NCI-H524 treated with DMSO at 0.1 percent for 48 hours (cell line): ENCODE data around the gene RASSF1.
A peak's percentile ranks its signal among the peaks of the same experiment; 100 is the strongest.

Experiments
- DNase-seq: peaks from one replicate; lab custom pipeline; 2025; lab: John Stamatoyannopoulos, UW

The RASSF1 gene

DNA sequence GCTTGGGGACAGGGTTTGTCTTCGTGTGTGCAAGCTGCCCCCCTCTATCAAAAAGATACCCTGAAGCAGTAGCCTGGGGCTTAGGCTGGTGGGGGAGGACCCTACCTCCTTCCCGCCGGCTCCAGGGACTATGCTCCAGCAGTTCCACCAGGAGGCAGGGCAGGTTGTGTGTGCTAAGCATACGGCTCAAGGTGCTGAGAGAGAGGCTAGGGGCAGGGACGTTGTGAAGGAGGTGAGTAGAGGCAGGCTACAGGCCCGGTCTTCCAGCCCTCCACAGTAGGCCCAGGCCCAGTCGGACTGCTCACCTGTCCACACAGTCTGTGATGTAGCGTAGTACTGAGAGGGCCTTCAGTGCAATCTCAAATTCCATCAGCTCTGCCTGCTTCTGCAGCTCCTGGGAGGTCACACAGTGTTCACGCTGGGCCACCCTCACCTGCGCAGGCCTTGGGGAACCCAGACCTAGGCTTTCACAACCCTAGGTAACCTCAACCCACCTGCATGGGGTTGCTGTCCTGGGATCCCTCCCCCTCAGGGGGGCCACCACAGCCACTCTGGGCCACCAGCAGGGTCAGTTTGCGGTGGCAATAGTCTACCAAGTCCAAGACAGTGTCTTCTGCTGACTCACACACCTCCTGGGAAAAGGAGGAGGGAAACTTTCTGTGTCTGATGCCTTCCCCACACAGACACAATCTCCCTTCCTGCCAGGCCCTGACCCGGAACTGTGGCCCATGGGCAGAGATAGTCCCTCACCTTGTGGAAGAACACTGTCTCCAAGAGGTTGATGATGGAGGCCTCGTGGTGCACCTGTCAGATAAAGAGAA is 2.4 kb upstream of the RASSF1 start:
- DNase-seq = no peak

DNA sequence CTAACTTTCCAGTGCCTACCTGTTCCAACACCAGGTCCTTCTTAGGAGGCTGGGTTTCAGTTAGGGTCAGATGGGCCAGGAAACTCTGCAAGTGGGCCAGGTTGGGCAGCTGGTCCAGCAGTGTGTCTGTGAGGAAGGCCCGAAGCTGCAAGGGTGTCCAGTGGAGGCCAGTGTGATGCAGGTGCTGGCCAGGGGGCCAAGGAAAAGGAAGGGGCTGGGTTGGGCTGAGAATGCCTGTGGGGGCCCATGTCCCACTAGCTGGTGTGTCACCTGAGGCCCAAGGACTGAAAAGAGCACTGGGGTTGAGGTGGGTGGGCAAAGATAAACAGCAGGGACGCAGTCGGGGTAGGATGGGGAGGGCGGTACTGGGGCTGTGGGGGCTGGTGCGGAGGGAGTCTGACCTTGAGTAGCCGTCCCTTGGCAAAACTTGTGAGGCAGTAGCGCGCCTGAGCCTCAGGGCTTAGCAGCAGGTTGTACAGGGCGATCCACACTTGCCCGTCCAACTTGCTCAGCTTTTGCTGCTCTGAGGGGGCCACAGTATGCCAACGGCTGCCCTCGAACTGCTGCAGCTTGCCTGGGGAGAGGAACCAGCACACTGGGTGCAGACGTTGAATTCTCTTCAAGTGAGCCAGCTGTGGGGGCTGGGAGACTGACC is 1.5 kb upstream of the RASSF1 start:
- DNase-seq = no peak

DNA sequence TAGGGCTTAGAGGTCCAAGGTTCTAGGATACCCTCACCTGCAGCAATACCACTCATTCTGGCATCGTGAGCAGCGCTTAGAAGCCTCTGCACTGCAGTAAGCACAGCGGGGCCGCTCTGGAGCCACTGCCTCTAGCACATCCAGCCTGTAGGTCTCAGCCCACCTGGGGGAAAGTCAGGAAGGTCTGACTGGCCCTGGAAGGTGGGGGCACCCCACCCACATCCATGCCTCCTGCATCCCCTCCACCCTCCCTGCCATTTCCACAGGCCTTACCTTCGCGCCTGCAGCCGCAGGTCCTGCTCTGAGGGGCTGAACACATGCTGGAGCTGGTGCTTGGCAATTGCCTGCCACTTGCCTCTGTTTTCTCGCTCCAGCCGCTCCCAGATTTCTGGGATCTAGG is 901 bp upstream of the RASSF1 start:
- no peak for DNase-seq

DNA sequence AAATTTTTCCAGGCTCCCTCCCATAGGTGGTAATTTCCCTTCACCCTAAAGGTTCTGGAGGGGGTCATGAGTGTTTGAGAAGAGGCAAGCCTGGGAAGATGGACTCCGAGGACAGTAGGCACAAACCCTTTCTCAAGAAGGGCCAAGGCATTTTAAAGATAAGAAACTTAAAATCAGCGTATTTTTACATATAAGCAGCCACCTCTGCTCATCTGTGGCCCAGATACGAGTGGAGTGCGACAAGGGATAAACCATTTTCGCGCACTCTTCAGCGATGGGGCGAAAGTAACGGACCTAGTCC is 539 bp downstream of the RASSF1 start:
- DNase-seq = no peak

DNA sequence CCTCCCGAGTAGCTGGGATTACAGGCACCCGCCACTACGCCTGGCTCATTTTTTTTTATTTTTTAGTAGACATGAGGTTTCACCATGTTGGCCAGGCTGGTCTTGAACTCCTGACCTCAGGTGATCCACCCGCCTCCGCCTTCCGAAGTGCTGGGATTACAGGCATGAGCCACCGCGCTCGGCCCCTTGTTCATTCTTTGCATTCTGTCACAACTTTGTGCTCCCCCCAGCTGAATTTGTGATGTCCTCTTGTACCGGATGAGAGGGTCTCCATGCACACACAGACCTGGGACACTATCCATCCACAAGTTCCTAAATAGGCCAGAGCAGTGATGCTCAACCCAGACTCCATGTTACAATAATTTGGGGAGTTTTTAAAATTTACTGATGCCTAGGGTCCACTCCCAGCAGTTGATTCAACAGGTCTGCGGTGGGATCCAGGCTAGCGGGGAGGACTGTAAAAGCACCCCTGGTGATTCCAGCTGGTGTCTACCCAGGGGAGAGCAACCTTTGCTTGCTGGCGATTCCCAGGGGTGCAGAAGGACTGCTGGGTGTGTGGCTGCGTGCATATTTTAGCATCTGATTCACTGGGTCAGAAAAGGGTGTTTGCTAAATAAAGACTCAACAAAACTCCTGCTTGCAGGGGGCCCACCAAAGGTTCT is 1.0 kb downstream of the RASSF1 start:
- DNase-seq = no peak

DNA sequence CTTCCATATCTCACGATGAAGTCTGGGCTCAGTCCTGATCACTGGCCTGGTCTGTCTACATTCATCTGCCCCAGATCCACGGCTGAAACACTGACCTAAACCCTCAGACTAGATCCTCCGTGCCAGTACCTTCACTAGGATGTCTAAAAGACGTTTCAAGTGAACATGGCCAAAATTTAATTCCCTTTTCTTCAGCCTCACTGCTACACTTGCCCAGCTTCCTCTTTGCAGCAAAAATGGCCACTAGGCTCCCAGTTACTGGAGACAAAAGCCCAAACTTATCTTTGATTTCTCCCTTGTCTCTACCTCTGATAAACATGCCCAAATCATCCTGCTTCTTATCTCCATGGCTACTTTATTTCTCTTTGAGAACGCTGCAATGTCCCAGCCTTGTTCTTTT is 1.7 kb downstream of the RASSF1 start:
- no peak for DNase-seq

DNA sequence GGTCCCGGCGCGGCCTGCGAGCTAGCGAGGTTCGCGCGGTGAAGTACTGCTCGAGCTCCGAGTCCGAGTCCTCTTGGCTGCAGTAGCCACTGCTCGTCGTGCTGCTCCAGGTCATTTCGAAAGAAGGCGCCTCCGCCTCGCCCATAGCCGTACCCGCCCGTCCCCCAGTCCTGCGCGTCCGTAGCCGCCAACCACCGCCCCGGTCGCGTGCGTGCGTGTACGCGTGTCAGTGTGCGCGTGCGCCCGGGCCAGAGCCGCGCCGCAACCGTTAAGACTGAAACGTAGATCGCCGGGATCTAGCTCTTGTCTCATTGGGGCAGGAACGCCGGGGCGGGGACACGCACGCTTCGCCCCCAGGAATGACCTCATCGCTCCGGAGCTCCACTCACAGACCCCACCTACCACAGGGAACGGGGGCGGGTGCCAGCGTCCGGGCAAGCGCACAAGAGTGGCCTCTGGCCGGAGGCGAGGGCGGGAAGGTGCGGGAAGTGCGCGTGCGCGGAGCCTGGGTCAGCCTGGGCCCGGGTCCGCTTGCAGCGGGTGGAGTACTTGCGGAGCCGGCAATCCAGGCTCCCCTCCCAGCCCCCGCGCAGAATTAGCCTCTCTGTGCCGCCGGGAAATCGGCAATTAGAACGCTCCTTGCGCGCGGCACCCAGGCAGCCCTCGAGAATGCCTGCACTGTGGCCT is 3.3 kb downstream of the RASSF1 start:
- peak; percentile 90 for DNase-seq

DNA sequence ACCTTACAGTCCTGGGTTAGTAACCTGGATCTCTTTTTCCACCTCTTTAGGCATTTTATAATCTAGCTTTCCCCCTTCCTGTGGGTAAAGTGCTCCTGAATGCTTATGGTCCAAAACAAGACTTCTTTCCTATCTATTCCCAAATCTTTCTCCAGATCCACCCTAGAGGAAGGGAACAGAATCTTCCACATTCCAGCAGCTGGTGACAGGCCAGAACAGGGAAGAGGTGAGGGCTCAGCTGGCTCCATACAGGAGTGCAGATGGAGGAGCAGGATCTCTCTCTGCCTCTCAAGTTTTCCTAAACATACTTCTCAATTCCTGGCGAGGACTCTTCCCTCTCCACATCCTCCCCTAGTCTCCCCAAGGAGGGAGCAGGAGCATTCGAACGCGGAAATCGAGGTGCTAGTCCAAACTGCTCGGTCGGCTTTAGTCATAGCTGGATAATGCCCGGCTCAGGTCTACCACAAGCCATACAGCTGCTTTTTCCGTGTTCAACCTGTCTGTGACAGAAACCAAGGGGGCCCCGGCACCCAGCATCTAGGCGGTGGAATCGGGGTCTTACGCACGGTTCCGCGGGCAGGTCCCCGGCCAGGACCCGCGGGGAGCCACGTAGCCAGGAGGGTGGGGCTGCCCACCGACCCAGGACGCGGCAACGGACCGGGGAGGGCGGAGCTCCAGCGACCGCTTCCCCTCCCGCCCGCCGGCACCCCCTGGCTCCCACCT is 4.0 kb downstream of the RASSF1 start:
- no peak for DNase-seq

DNA sequence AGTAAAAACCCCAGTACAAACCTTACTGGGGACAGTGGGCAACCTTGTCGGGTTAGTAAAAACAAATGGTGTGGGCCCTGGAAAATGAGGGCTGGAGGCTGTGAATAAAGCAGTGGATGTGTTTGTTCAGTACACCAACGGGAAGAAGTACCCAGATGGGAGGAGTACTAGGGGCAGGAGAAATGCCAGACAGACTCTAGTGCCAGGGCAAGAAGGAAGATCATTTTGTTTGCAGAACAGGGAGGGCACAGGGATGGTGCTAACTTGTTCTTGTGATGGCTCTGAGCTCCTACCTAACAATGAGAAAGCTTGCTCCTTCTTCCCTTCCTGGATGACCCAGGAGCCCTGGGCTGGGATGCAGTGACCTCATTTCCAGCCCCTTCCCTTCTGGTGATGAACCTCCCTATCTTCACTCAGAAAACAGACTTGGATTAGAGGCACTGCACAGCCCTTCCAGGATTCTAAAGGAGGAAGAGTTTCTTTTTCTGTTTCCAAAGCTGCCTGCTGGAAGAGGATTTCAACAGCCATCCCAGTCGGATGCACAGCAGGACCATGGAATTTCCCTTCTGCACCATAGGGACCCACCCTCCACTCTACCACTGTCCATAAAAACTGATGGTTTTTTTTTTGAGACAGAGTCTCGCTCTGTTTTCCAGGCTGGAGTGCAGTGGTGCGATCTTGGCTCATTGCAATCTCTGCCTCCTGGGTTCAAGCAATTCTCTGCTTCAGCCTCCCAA is 6.1 kb downstream of the RASSF1 start:
- no peak for DNase-seq

DNA sequence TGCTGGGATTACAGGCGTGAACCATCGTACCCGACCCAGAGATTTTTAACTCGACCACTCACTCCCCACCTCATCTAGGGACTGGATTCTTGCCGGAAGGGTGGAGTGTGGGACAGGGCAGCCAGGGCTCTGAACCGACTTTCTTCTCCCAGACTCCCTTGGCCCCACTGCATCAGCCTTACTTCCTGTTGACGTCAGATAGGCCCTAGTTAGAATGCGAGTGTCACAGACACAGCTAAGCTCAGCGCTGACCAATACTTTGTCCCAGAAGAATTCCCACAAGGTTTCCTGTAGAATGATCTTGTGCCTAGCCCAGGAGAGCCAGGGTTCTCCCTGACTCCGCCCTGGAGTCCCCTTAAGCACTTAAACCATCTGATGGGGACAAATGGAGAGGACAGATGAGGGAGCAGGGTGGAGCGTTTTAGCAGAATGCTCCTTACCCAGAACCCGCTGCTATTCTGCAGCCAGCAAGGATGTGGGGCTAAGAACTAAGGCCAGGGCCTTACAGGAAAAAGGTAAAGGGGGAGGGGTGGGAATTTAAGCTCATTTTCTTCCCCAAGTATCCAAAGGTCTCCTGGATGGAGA is 6.8 kb downstream of the RASSF1 start:
- DNase-seq = no peak

DNA sequence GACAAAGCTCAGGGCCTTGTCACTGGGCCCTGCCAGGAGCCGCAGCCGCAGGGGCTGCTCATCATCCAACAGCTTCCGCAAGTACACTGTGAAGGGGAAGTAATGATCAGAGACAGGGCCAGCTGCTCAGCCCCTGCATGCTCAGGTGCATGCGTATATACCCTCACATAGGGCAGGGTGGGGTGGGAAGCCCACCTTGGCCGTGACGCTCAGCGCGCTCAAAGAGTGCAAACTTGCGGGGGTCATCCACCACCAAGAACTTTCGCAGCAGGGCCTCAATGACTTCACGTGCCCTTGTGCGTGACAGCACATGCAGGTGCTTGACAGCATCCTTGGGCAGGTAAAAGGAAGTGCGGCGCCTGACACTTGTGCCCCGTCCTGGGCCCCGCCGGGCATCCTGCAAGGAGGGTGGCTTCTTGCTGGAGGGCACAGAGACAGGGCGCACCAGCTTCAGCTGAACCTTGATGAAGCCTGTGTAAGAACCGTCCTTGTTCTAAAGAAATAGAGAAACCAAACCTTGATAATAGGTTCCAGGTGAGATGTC is 9.2 kb downstream of the RASSF1 start:
- no peak for DNase-seq

DNA sequence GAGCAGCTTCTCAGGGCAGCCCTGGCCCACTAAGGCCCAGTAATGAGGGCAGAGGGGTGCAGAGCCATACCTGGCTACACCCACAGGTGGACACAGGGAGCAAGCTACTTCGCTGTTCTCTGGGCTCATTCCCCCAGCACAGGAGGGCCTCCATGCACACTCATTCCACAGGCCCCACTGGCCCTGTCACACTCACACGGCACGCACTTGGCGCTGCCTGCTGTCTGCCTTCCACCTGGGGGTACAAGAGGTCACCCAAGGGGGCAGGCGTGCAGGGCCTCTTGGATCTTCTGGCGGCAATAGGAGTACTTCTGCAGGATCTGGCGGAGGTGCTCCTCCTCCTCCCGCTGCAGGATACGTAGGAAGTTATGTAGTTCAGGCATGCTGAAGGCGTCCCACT is 10.3 kb downstream of the RASSF1 start:
- DNase-seq = no peak

DNA sequence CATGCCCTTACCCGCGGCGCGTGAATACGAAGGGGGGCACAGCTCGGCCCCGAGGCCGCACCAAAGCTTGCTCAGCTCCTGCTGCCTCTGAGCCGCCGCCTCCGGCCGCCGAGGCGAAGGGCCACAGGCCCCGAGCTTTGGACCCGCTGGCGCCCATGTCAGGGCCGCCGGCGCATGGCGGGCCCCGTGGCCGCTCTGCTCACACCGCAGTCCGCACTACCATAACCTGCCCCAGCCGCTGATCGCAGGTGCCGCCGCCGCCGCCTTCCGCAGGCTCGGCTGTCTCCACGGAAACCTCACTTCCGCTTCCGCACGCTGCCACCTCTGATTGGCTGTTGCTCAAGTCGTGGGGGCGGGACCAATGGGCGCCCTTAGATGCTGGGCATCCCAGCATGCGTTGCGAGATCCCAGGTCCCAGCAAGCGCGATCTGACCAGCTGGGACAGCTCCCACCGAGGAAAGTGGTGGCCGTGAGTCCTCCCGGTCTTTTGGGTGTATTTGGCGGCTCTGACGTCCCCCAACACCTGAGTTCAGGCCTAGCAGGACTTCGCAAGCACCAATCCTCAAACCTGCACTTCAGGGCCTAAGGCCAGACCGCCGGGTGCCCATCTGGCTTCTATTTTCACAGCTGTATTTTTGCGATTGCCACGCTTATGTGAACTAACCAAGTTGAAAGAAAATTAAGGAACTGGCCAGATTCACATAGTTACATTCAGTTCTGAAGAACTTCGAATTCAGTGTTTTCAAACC is 12.5 kb downstream of the RASSF1 start, which contains the start of gene TUSC2:
Gene TUSC2 (minus strand): TSS at position 281 of the 749 bp plus-strand sequence. CDS start 124 bp downstream, at position 157.
- peak; percentile 69 for DNase-seq

DNA sequence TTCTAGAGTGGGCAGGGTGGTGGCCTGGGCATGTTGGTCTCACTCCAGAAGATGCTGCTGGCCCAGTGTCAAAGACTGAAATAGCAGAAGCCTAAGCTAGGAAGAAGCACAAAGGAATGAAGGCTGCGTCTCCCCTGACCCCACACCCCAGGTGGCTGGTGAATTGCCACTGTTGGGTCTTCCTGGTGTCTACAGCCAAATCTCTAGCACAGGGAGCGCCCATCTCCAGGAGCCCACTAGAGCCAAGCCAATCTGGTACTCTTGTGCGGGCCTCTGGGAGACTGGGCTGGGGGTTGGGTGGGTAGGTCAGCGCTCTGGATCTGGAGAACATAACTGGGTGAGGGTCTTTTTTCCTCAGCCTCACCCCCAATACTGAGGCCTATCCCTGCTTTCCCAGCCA is 13.5 kb downstream of the RASSF1 start:
- DNase-seq = no peak

DNA sequence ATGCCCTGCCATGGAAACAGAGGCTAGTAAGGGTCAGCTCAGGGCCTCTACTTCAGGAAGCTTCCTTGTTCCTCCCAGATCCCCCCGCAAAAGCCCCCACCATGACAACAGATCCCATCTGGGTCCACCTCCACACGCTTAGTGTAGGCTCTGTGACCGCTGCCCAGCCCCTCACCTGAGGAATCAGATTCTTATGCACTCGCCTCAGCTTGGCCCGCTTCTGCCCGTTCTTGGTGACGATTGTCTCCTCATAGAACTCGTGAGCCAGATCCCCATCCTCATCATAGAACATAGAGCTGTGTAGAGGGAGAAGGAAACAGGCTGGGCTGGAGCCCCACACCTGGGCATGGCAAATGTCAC is 14.5 kb downstream of the RASSF1 start:
- DNase-seq = no peak

DNA sequence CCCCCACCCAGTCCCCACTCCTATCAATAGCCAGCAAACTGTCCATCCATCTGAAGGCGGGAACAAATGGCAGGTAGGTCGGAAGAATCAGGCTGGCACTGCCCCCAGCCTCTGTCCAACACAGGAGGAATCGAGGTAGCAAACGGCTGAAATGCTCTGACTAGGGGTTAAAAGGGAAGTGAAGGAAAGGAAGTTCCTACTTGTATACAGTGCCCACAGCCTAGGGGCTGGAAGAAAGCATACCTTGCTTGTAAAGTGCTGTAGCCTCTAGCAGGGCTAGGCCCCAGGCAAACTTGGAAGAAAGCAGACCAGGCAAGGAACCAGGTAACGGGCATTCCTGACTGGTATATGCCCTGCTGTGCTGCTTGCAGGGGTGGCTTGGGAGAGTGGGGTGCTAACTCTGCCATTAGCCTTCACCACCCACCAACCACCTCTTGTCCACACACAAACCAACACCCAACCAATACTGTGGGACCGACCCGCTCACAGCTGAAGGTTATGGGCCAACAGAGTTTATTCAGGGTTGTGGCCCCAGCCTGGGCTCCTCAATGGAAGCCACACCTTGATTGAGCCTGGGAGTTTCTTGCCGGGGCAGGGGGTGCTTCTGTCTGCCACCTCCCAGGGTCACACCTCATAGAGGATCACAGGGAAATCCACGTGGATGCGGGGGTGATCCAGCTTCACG is 15.0 kb downstream of the RASSF1 start:
- no peak for DNase-seq

DNA sequence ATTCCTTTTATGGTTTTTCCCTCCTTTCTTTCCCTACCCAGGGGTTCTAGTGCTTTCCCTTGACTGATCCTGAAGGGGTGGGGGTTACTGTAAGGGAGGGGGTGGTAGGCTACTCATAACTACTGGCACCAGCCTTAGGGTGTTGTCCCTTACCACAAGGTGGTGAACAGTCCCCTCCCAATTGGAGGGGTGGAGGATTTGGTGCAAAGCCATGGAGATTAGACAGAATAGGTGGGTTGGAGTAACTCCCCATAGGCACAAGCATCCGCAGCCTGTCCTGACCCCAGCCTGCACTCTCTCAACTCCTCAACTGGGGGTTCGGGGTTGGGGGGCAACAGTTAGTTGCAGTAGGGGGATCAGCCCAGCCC is 15.5 kb downstream of the RASSF1 start:
- no peak for DNase-seq

DNA sequence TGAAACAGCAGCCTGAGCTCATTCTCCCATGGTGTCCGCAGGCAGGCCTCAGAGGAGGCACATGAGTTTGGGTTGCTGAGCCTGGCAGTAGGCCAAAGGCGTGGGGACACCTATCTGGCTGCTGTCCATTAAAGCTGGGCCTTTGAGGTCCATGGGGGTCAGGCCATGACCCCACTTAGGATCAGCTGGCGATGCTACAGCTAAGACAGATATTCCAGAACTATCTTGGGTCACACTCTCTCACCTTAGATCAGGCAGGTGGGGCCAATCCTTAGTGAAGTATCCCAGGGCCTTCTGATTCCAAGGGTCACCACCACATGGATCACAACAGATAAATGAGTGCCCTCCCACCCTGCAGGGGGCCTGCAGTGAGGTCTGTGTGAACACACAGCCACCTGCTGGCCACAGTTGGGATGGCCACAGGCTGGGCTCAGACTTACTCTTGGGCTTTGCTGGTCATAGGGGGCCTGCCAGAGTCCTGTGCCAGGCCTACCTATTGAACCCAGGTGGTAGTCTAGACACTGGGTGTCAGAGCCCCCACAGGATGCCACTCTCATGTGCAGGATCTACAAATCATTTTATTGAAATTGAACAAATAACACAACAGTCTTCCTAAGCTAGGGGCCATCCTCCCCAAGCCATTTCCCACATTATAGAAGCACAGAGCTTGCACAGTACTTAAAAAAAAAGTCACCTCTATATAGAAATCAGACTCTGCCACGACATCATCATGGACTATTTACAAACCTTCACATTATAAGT is 16.1 kb downstream of the RASSF1 start:
- peak; percentile 3 for DNase-seq
